KMS-11 (cell line): Measurements from ENCODE around the gene ELOA.
"Not testable (repeated sequence)": the region's sequence is repeated elsewhere in the genome, so short reads cannot be mapped to it uniquely, and the experiment has no call there.

ENCODE experiments used
- H2AFZ ChIP-seq: fragments of 200-600 bp; sonication (generic); 2 replicates; pipeline ENCODE4 v1.6.1; 2016; ENCODE audit warnings: antibody characterized with exemption, mixed run types, low read depth
- H3K27ac ChIP-seq: fragments of 200-600 bp; sonication (generic); 2 replicates; pipeline ENCODE4 v1.6.1; 2016; ENCODE audit warnings: mild to moderate bottlenecking, mixed run types
- H3K27me3 ChIP-seq: fragments of 200-600 bp; sonication (generic); 2 replicates; pipeline ENCODE4 v1.6.1; 2017; ENCODE audit warnings: mild to moderate bottlenecking, low read depth, mixed run types, moderate library complexity; ENCODE audit not compliant: insufficient read depth
- H3K36me3 ChIP-seq: fragments of 200-600 bp; sonication (generic); 2 replicates; pipeline ENCODE4 v1.6.1; 2017; ENCODE audit warnings: mild to moderate bottlenecking, mixed run types; ENCODE audit not compliant: insufficient read depth
- H3K4me1 ChIP-seq: fragments of 200-600 bp; sonication (generic); 2 replicates; pipeline ENCODE4 v1.6.1; 2016; ENCODE audit warnings: mild to moderate bottlenecking, low read depth, mixed run types; ENCODE audit not compliant: poor library complexity, severe bottlenecking
- H3K4me2 ChIP-seq: fragments of 200-600 bp; sonication (generic); 2 replicates; pipeline ENCODE4 v1.7.0; 2016; ENCODE audit warnings: mild to moderate bottlenecking, mixed run types
- H3K4me3 ChIP-seq: fragments of 200-600 bp; sonication (generic); IDR thresholded peaks from 2 replicates; pipeline ENCODE4 v1.6.1; 2017; ENCODE audit warnings: low read depth, low read length, mixed read lengths; ENCODE audit not compliant: insufficient read depth
- H3K79me2 ChIP-seq: fragments of 200-600 bp; sonication (generic); 2 replicates; pipeline ENCODE4 v1.6.1; 2016; ENCODE audit warnings: low read depth, mixed run types; ENCODE audit not compliant: insufficient read depth
- H3K9ac ChIP-seq: fragments of 200-600 bp; sonication (generic); 2 replicates; pipeline ENCODE4 v1.6.1; 2016; ENCODE audit warnings: mild to moderate bottlenecking, mixed run types
- H4K20me1 ChIP-seq: fragments of 200-600 bp; sonication (generic); 2 replicates; pipeline ENCODE4 v1.6.1; 2016; ENCODE audit warnings: mild to moderate bottlenecking, mixed run types; ENCODE audit not compliant: insufficient read depth
- TF ChIP-seq, protein P1 (sequence below): fragments of 200-600 bp; sonication (generic); conservative IDR thresholded peaks from 2 replicates; pipeline ENCODE4 v1.6.1; 2017; ENCODE audit warnings: low read depth, mild to moderate bottlenecking, antibody characterized with exemption, low read length, moderate library complexity, mixed read lengths

Gene ELOA

GRCh38 chr1:23777979-23778814, 34.9 kb downstream of the ELOA start, which contains the start of gene PITHD1:
Gene PITHD1 (plus strand): TSS chr1:23778418. CDS start chr1:23778516, 98 bp downstream.
- TF ChIP-seq, protein P1, sequence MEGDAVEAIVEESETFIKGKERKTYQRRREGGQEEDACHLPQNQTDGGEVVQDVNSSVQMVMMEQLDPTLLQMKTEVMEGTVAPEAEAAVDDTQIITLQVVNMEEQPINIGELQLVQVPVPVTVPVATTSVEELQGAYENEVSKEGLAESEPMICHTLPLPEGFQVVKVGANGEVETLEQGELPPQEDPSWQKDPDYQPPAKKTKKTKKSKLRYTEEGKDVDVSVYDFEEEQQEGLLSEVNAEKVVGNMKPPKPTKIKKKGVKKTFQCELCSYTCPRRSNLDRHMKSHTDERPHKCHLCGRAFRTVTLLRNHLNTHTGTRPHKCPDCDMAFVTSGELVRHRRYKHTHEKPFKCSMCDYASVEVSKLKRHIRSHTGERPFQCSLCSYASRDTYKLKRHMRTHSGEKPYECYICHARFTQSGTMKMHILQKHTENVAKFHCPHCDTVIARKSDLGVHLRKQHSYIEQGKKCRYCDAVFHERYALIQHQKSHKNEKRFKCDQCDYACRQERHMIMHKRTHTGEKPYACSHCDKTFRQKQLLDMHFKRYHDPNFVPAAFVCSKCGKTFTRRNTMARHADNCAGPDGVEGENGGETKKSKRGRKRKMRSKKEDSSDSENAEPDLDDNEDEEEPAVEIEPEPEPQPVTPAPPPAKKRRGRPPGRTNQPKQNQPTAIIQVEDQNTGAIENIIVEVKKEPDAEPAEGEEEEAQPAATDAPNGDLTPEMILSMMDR = no peak
- peak within 1 kb of the TSS; percentile 88 for H3K4me2 ChIP-seq
- H3K4me3 ChIP-seq = no peak within 1 kb of the TSS
- H3K9ac ChIP-seq = peak within 1 kb of the TSS; percentile 56
- peaks cover 38% of the 10 kb centered on the region for H3K4me1 ChIP-seq
- H3K27me3 ChIP-seq = no peaks in the 10 kb centered on the region
- H2AFZ ChIP-seq = peak within 1 kb of the TSS; percentile 92; the same call in 1 of the 2 replicates
- no peaks in the 10 kb centered on the region for H3K36me3 ChIP-seq
- H3K79me2 ChIP-seq = peaks cover 19% of the 10 kb centered on the region
- H3K27ac ChIP-seq = peak within 1 kb of the TSS; percentile 66
- H4K20me1 ChIP-seq = no peaks in the 10 kb centered on the region

DNA sequence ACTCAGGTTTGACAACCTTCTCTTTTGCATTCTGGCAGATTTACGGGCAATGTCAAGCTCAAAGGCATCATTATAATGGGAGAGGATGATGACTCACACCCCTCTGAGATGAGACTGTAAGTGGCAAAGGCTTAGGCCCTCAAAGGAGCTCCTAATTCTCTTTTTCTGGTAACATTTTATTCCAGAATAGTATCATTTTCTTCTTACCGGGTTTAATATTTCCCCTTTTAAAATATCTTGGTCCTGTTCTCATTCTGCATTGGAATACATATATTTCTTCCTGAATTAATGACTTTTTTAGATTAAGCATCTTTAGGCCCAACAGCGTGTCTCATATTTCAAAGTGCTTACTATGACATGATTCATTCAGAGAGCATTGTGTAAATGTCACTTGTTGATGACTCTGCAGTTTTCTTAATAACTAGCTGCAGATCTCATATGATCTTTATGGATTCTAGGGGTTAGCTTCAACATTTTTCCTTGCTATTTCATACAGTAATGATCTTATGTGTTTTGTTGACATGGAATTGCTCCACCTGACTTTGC, 36.6 kb downstream of the ELOA start:
- Histone ChIP-seq H3K79me2 (peaks cover 26% of the 10 kb centered on the region), H3K4me1 (peaks cover 38% of the 10 kb centered on the region), H4K20me1 (no peaks in the 10 kb centered on the region), H2AFZ (no peak overlapping the region), H3K9ac (no peak overlapping the region), H3K27me3 (no peaks in the 10 kb centered on the region), H3K27ac (no peak overlapping the region), H3K4me3 (no peak overlapping the region), H3K36me3 (no peaks in the 10 kb centered on the region), H3K4me2 (peak overlapping the region; percentile 88)
- TF ChIP-seq, protein P1 = no peak

GRCh38 chr1:23783141-23783540, 39.9 kb downstream of the ELOA start:
- not testable (repeated sequence) for H3K9ac ChIP-seq, H2AFZ ChIP-seq, H3K27ac ChIP-seq, H3K36me3 ChIP-seq, H3K27me3 ChIP-seq, H3K4me2 ChIP-seq, H4K20me1 ChIP-seq, H3K4me3 ChIP-seq
- peaks cover 32% of the 10 kb centered on the region for H3K4me1 ChIP-seq
- H3K79me2 ChIP-seq = peaks cover 26% of the 10 kb centered on the region

GRCh38 chr1:23784846-23785245, 41.6 kb downstream of the ELOA start:
- H3K4me2 ChIP-seq = peak overlapping the region; percentile 29; the same call in 1 of the 2 replicates
- H3K27me3 ChIP-seq = no peaks in the 10 kb centered on the region
- no peak overlapping the region for H2AFZ ChIP-seq
- H3K27ac ChIP-seq = no peak overlapping the region; the same call in 1 of the 2 replicates
- H3K9ac ChIP-seq = no peak overlapping the region
- H3K36me3 ChIP-seq = 0 out of 2 replicates have a peak, but pooled peaks cover 7% of the 10 kb centered on the region
- peaks cover 11% of the 10 kb centered on the region; the same call in 1 of the 2 replicates for H3K79me2 ChIP-seq
- no peak overlapping the region for H3K4me3 ChIP-seq
- no peaks in the 10 kb centered on the region for H4K20me1 ChIP-seq
- TF ChIP-seq, protein P1 = no peak
- H3K4me1 ChIP-seq = peaks cover 24% of the 10 kb centered on the region
